Astrocyte of the spinal cord (primary cell): ENCODE measurements around the gene EHBP1.

Experiments used
- DNase-seq: peaks from one replicate; pipeline ENCODE4 v3.0.0; 2011; ENCODE audit warnings: low read depth, low spot score
- H3K4me3 ChIP-seq: 2 replicates; pipeline ENCODE4 v1.5.1; 2011; ENCODE audit warnings: low read depth, mild to moderate bottlenecking, low read length, moderate library complexity
- CTCF ChIP-seq: IDR thresholded peaks from 2 replicates; pipeline ENCODE4 v1.5.1; 2012; ENCODE audit warnings: low read depth, mild to moderate bottlenecking, low read length, inconsistent platforms
- in situ Hi-C: cut with HindIII; loops from 2 replicates; pipeline ENCODE4 v1.10.0; 2017; ENCODE audit warnings: low sequenced_read_pairs

Gene EHBP1

GRCh38 chr2:63086687-63087086 is 381.2 kb downstream of the EHBP1 start:
- TF ChIP-seq CTCF: no peak
- H3K4me3 ChIP-seq: no peak overlapping the region
- in situ Hi-C loops: no loop called here
- DNase-seq: no peak

- DNase-seq: no peak
- TF ChIP-seq CTCF: no peak
- in situ Hi-C loops: no loop called here
- no peak overlapping the region for H3K4me3 ChIP-seq
These were observed 386.9 kb downstream of the EHBP1 start for GRCh38 chr2:63092401-63092800.

- no peak for TF ChIP-seq CTCF
- in situ Hi-C loops: no loop called here
These were observed 387.3 kb downstream of the EHBP1 start for GRCh38 chr2:63092857-63093256.

GRCh38 chr2:63093502-63093901 is 388.0 kb downstream of the EHBP1 start:
- no peak for TF ChIP-seq CTCF
- no peak overlapping the region for H3K4me3 ChIP-seq
- no peak for DNase-seq
- in situ Hi-C loops: no loop called here

More at GRCh38 chr2:63092857-63093256, 387.3 kb downstream of the EHBP1 start:
- DNase-seq: no peak
- no peak overlapping the region for H3K4me3 ChIP-seq
